Eye (tissue), 1 donor: ENCODE results near the gene GCH1.

Experiments used
- DNase-seq: peaks from one replicate; pipeline ENCODE4 v3.0.0-alpha.2; 2015

The GCH1 gene

GRCh38 chr14:54792288-54792687 lies 110.3 kb downstream of the GCH1 start:
- no peak for DNase-seq
